Measurements from ENCODE around the gene HSF2BP. TPM values are rescaled to one million over a fixed set of nuclear protein-coding genes. Genes with fewer than 3 reads are reported as not detected.

HSF2BP gene
- total RNA-seq, 1 experiment from 2014 or later = 4.6 TPM

- no TSS peak for BruUV-seq (replicated peaks)
- Histone ChIP-seq H3F3A (ENCODE audit: insufficient read depth, low read depth) (peaks cover 2% of the 10 kb centered on the region; the same call in 1 of the 2 replicates), H3K9me3 (ENCODE audit: insufficient read depth, low read depth) (no peaks in the 10 kb centered on the region), H3K4me2 (no peak overlapping the region), H3K4me1 (replicated peaks; ENCODE audit: insufficient read depth) (peaks cover 14% of the 10 kb centered on the region), H2AFZ (no peak overlapping the region), H3K27ac (no peak overlapping the region), H3K79me2 (ENCODE audit: low read depth) (peaks cover 53% of the 10 kb centered on the region), H3K4me3 (no peak overlapping the region), H3K27me3 (ENCODE audit: insufficient read depth, low read depth) (no peaks in the 10 kb centered on the region), H3K9me2 (ENCODE audit: insufficient read depth) (no peaks in the 10 kb centered on the region), H4K20me1 (ENCODE audit: insufficient read depth) (no peaks in the 10 kb centered on the region), H3K36me3 (ENCODE audit: low read depth) (no peaks in the 10 kb centered on the region)
- intact Hi-C loops (cut with micrococcal nuclease; ENCODE audit: unreplicated experiment) = no loop called here
- TF ChIP-seq EZH2 (IDR thresholded peaks at IDR 0.05; ENCODE audit: low read depth) (no peak), CTCF (conservative IDR thresholded peaks at IDR 0.05) (no peak)
- CTCF ChIA-PET = no interaction called here
- DNase-seq = no peak
- POLR2A ChIA-PET (ENCODE audit: unreplicated experiment) = no interaction called here
Observed at GRCh38 chr21:43662286-43662685, 3.0 kb upstream of the HSF2BP start.

GRCh38 chr21:43658769-43659135, 536 bp downstream of the HSF2BP start:
- ChIA-PET CTCF (no interaction called here), POLR2A (ENCODE audit: unreplicated experiment) (no interaction called here)
- Histone ChIP-seq H3K9me2 (ENCODE audit: insufficient read depth) (no peaks in the 10 kb centered on the region), H3K27me3 (ENCODE audit: insufficient read depth, low read depth) (no peaks in the 10 kb centered on the region), H4K20me1 (ENCODE audit: insufficient read depth) (no peaks in the 10 kb centered on the region), H3K4me3 (peak overlapping the region; percentile 91; the same call in 1 of the 2 replicates), H3K9me3 (ENCODE audit: insufficient read depth, low read depth) (no peaks in the 10 kb centered on the region), H3K4me1 (replicated peaks; ENCODE audit: insufficient read depth) (peaks cover 33% of the 10 kb centered on the region), H3K27ac (peak overlapping the region; percentile 65), H3K4me2 (peak overlapping the region; percentile 97), H3K79me2 (ENCODE audit: low read depth) (peaks cover 34% of the 10 kb centered on the region), H2AFZ (peak overlapping the region; percentile 94), H3K36me3 (ENCODE audit: low read depth) (no peaks in the 10 kb centered on the region), H3F3A (ENCODE audit: insufficient read depth, low read depth) (peaks cover 30% of the 10 kb centered on the region)
- no TSS peak for BruUV-seq (replicated peaks)
- DNase-seq = no peak
- intact Hi-C loops (cut with micrococcal nuclease; ENCODE audit: unreplicated experiment) = loop anchor here (5.0 to 10.0 kb wide), 3 partner anchors 54 to 126 kb away; partner anchors contain the start of gene RRP1
- TF ChIP-seq CTCF (conservative IDR thresholded peaks at IDR 0.05) = no peak

- ChIA-PET CTCF (no interaction called here), POLR2A (ENCODE audit: unreplicated experiment) (no interaction called here)
- no TSS peak for BruUV-seq (replicated peaks)
- no peaks in the 10 kb centered on the region for H3K9me2 ChIP-seq (ENCODE audit: insufficient read depth)
- no peak overlapping the region for H3K4me3 ChIP-seq
- TF ChIP-seq EZH2 (IDR thresholded peaks at IDR 0.05; ENCODE audit: low read depth) = no peak
- no peak for TF ChIP-seq CTCF (conservative IDR thresholded peaks at IDR 0.05)
- no peaks in the 10 kb centered on the region for H3K36me3 ChIP-seq (ENCODE audit: low read depth)
- H2AFZ ChIP-seq = no peak overlapping the region
- H3K4me1 ChIP-seq (replicated peaks; ENCODE audit: insufficient read depth) = peaks cover 33% of the 10 kb centered on the region
- peaks cover 30% of the 10 kb centered on the region for H3F3A ChIP-seq (ENCODE audit: insufficient read depth, low read depth)
- no peaks in the 10 kb centered on the region for H3K27me3 ChIP-seq (ENCODE audit: insufficient read depth, low read depth)
- no peak overlapping the region for H3K27ac ChIP-seq
- no peak for DNase-seq
- no peak overlapping the region for H3K4me2 ChIP-seq
- no peaks in the 10 kb centered on the region for H3K9me3 ChIP-seq (ENCODE audit: insufficient read depth, low read depth)
- H3K79me2 ChIP-seq (ENCODE audit: low read depth) = peaks cover 34% of the 10 kb centered on the region
- intact Hi-C loops (cut with micrococcal nuclease; ENCODE audit: unreplicated experiment) = loop anchor here (5.0 to 10.0 kb wide), 3 partner anchors 54 to 127 kb away; partner anchors contain the start of gene RRP1
- H4K20me1 ChIP-seq (ENCODE audit: insufficient read depth) = no peaks in the 10 kb centered on the region
Observed at GRCh38 chr21:43658088-43658741, 1.1 kb downstream of the HSF2BP start.

Data from PC-9 (cell line).